ENCODE results near the gene PXMP2. TPM values are rescaled to one million over a fixed set of nuclear protein-coding genes. Genes with fewer than 3 reads are reported as not detected.
"Not testable (repeated sequence)": the region's sequence is repeated elsewhere in the genome, so short reads cannot be mapped to it uniquely, and the experiment has no call there.

The PXMP2 gene
- total RNA-seq, 3 donors from 2014 or later = 5.9 to 11.5 (median 7.0) TPM

DNA sequence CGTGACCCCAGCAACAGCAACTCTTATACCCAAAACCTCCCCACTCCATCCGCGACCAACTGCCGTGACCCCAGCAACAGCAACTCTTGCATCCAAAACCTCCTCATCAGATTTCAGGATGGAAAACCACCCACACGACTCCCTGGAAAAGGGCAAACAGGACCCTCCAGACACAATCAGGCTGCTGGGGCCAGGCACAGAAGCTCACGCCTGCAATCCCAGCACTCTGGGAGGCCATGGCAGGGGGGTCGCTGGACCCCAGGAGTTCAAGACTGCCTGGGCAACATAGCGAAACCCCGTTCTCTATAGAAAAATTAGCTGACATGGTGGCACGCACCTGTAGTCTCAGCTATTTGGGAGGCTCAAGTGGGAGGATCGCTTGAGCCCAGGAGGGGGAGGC lies 43.0 kb downstream of the PXMP2 start:
- Mint-ChIP-seq H3K27me3 (ENCODE audit: low read depth) (no peaks in the 10 kb centered on the region), H3K9me3 (no peaks in the 10 kb centered on the region), H3K4me3 (no peak overlapping the region), H3K4me1 (ENCODE audit: low read depth) (peaks cover 4% of the 10 kb centered on the region), H3K36me3 (ENCODE audit: insufficient read depth) (peaks cover 69% of the 10 kb centered on the region)
- DNase-seq (no peak), ATAC-seq (no peak)

DNA sequence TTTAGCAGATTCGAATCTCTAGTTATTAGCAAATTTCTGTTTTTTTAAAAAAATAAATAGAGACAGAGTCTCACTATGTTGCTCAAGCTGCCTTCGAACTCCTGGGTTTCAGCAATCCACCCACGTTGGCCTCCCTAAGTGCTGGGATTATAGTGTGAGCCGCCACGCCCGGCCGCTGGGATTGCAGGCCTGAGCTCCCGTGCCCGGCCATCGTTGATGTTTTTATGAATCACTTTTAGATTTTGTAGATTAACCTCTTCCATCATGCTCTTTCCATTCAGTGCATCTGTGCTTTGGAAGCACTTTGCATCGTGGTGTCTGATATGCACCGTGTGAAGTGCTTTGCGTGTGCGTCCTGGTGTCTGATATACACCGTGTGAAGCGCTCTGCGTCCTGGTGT lies 44.2 kb downstream of the PXMP2 start:
- Mint-ChIP-seq H3K4me1 (ENCODE audit: low read depth) (peaks cover 4% of the 10 kb centered on the region), H3K4me3 (no peak overlapping the region), H3K27me3 (ENCODE audit: low read depth) (no peaks in the 10 kb centered on the region), H3K36me3 (ENCODE audit: insufficient read depth) (peaks cover 65% of the 10 kb centered on the region), H3K9me3 (no peaks in the 10 kb centered on the region)
- ATAC-seq = no peak
- DNase-seq = no peak

DNA sequence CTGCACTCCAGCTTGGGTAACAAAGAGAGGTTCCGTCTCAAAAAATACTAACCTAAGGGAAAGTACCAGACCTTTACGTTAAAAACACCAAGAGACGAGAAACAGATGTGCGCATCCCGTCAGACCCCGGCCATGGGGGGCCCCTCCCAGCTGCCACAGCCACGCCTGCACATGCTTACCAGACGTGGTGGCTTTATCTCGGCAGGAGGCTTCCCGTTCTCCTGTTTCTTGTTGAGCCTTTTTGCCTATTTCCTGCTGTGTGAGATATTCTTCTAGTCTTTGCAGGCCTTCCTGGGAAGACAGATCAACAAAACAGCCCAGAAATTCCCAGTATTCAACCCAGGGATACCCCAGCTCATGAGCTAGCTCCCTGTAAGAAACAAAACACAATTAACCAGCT lies 46.8 kb downstream of the PXMP2 start:
- Mint-ChIP-seq H3K4me1 (ENCODE audit: low read depth) (peaks cover 2% of the 10 kb centered on the region), H3K36me3 (ENCODE audit: insufficient read depth) (peaks cover 60% of the 10 kb centered on the region), H3K27me3 (ENCODE audit: low read depth) (no peaks in the 10 kb centered on the region), H3K9me3 (no peaks in the 10 kb centered on the region), H3K4me3 (no peak overlapping the region)
- no peak for DNase-seq
- ATAC-seq = no peak

DNA sequence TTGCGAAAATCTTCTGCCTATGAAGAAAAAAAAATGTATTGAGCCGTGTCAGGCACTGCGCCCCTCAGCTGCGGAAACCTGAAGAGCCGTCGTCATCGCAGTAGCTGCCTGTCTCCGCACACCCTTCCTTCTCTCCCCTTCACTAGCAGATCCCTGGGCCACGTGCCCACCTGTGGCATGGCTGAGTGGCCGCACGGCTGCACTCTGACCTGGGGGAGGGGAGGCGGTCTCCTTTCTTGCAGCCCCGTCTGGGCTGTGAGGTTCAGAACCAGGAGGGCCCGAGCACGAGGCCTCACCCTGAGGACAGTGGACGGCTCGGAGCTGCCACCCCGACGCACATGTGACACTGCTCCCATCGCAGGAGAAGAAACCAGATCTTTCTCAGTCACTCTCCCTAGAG lies 48.1 kb downstream of the PXMP2 start:
- peaks cover 59% of the 10 kb centered on the region for H3K36me3 Mint-ChIP-seq (ENCODE audit: insufficient read depth)
- H3K4me3 Mint-ChIP-seq = no peak overlapping the region
- H3K9me3 Mint-ChIP-seq = no peaks in the 10 kb centered on the region
- no peak for ATAC-seq
- no peak for DNase-seq
- H3K27me3 Mint-ChIP-seq (ENCODE audit: low read depth) = no peaks in the 10 kb centered on the region
- H3K4me1 Mint-ChIP-seq (ENCODE audit: low read depth) = no peaks in the 10 kb centered on the region

DNA sequence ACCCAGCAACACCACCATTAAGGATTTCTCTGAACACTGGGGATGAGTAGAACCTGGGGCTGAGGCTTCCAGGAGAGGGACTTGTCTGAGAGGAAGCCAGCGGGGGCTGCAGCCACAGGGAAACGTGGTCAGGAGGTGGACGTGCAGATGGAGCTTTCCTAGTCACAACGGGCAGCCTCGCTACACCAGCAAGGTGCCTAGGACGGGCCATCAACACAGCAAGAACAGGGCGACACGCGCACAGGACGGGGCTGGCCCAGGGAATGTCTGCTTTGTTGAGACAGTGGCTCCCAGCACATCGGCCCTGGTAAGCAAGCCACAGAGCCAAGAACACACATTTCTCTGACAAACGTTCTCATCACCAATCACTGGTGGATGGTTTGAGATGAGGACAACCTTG lies 49.0 kb downstream of the PXMP2 start:
- ATAC-seq (no peak), DNase-seq (no peak)
- H3K36me3 Mint-ChIP-seq (ENCODE audit: insufficient read depth) = peaks cover 55% of the 10 kb centered on the region
- no peak overlapping the region for H3K4me3 Mint-ChIP-seq
- no peaks in the 10 kb centered on the region for H3K27me3 Mint-ChIP-seq (ENCODE audit: low read depth)
- no peaks in the 10 kb centered on the region for H3K9me3 Mint-ChIP-seq
- H3K4me1 Mint-ChIP-seq (ENCODE audit: low read depth) = no peaks in the 10 kb centered on the region

DNA sequence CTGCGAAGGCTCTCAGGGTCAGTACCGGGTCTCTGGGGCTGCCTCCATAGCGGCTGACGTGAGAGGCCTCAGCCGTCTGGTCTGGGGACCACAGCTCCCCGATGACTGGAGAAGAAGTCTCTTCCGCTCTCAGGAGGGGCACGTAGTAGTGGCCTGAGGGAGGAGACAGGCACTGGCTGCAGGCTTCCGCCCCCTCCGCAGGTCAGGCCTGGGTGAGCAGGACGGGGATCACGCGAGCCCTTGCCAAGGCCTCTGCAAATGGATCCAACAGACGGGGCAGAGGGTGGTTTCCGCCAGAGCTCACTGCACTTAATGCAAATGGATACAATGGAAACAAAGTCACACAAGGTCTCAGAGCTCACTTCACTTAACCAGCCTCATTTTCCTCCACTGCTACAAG lies 49.5 kb downstream of the PXMP2 start:
- Mint-ChIP-seq H3K27me3 (ENCODE audit: low read depth) (no peaks in the 10 kb centered on the region), H3K4me3 (no peak overlapping the region), H3K4me1 (ENCODE audit: low read depth) (peaks cover 2% of the 10 kb centered on the region), H3K9me3 (no peaks in the 10 kb centered on the region), H3K36me3 (ENCODE audit: insufficient read depth) (peaks cover 56% of the 10 kb centered on the region)
- ATAC-seq (no peak), DNase-seq (no peak)

DNA sequence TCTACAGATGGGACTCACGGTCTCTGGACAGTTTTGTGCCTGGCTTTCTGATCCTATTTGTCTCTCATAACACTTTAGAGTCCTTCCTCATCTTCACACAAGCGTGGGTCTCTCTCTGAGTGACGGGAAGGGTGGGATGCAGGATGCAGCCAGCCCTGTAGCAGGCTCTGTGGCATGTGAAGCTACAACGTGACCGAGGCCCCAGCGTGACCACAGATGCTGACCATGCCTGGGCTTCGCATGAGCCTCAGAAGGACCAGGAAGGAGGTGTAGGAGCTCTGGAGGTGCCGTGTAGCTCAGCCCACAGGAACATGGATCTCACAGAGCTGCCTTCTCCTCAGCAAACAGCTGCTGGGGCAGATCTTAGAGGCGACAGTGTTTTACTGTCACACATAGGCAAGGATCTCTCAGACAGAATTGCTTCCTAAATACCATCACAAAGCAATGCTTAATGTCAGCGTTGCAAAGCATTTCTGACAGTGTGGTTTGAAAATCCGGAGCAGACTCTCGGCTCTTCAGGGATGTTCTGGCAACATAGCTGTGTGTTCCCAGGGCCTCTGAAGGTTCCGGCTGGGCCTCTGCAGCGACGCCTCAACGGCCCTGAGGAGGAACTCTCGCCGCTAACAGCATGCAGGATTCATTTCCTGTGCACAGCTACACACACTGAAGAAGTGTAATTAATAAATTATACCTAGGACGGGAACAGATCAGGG lies 52.4 kb downstream of the PXMP2 start:
- H3K9me3 Mint-ChIP-seq = no peaks in the 10 kb centered on the region
- no peak for ATAC-seq
- peaks cover 58% of the 10 kb centered on the region for H3K36me3 Mint-ChIP-seq (ENCODE audit: insufficient read depth)
- no peak overlapping the region for H3K4me3 Mint-ChIP-seq
- no peaks in the 10 kb centered on the region for H3K27me3 Mint-ChIP-seq (ENCODE audit: low read depth)
- no peak for DNase-seq
- peaks cover 7% of the 10 kb centered on the region for H3K4me1 Mint-ChIP-seq (ENCODE audit: low read depth)

DNA sequence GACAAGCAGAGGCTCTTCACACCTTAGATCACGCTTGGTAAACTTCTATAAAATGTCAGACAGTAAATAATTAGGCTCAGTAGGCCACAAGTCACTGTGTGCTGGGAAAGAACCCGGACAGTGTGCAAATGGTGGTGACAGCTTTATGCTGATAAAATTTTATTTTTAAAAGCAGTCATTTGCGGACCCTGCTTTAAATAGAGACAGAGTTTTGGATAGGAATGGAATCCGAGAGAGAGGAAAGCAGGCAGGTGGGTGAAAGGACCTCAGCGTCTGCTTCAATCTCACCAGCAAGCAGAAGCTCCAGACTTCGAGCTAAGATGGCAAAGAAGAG lies 52.9 kb downstream of the PXMP2 start:
- H3K4me1 Mint-ChIP-seq (ENCODE audit: low read depth) = peaks cover 7% of the 10 kb centered on the region
- no peak overlapping the region for H3K4me3 Mint-ChIP-seq
- ATAC-seq = no peak
- peaks cover 61% of the 10 kb centered on the region for H3K36me3 Mint-ChIP-seq (ENCODE audit: insufficient read depth)
- no peaks in the 10 kb centered on the region for H3K9me3 Mint-ChIP-seq
- DNase-seq = no peak
- no peaks in the 10 kb centered on the region for H3K27me3 Mint-ChIP-seq (ENCODE audit: low read depth)

DNA sequence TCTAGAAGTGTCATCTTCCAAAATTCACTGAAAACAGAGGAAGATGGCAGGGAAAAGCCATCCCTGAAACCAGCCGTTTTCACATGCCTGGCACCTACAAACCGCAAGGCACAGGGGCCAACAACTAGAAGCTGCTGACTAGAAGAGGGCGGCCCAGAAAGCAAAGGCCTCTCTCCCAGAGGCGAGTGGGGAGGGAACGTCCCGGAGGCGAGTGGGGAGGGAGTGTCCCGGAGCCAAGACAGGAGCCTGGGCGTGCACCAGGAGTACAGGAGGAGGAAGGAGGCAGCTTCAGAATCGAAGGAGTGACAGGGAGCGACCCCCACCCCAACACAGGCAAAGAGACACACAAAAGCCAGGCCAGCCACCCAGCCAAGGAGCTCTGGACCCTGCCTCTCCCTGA lies 53.3 kb downstream of the PXMP2 start:
- Mint-ChIP-seq H3K36me3 (ENCODE audit: insufficient read depth) (peaks cover 61% of the 10 kb centered on the region), H3K4me1 (ENCODE audit: low read depth) (peaks cover 7% of the 10 kb centered on the region), H3K9me3 (no peaks in the 10 kb centered on the region), H3K4me3 (no peak overlapping the region), H3K27me3 (ENCODE audit: low read depth) (no peaks in the 10 kb centered on the region)
- ATAC-seq = no peak
- no peak for DNase-seq

DNA sequence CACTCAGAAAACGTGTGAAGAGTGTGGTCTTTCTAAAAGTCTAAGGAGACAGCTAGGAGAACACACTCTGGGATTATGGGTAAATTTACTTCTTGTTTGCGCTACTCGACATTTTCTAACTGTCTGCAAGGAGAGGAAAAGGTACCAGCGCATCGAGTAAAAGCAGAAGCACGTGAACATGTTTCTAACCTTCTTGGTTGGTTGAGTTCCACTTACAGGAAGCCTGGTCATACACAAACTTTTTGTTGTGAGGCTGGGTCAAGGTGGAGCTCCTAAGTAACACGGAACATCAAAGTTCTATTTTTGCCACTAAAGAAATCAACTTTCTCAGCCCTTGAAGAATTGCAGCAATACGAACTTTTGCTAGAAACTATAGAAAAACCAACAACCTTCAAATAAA lies 54.2 kb downstream of the PXMP2 start:
- Mint-ChIP-seq H3K4me1 (ENCODE audit: low read depth) (peaks cover 7% of the 10 kb centered on the region), H3K36me3 (ENCODE audit: insufficient read depth) (peaks cover 64% of the 10 kb centered on the region), H3K27me3 (ENCODE audit: low read depth) (no peaks in the 10 kb centered on the region), H3K4me3 (no peak overlapping the region), H3K9me3 (no peaks in the 10 kb centered on the region)
- DNase-seq (no peak), ATAC-seq (no peak)

DNA sequence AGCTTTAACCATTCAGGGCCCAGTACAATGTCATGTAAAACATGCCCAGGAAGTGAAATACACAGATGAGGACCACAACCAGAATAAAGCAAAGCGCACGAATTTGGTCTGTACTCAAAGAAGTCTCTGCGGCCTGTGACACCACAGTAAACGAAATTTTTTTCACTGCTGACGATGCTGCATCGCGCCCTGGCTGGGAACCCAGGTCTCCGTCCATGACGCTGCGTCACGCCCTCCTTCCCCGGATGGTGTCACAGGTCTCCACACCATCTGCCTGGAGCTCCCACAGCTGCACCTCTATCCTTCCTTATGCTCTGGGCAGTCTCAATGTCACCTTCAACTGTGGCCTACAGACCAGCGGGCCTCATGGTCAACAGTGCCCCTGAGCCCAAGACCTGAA lies 56.4 kb downstream of the PXMP2 start:
- no peak for DNase-seq
- Mint-ChIP-seq H3K4me3 (no peak overlapping the region), H3K9me3 (no peaks in the 10 kb centered on the region), H3K27me3 (ENCODE audit: low read depth) (no peaks in the 10 kb centered on the region), H3K4me1 (ENCODE audit: low read depth) (peaks cover 7% of the 10 kb centered on the region), H3K36me3 (ENCODE audit: insufficient read depth) (peaks cover 69% of the 10 kb centered on the region)
- no peak for ATAC-seq

DNA sequence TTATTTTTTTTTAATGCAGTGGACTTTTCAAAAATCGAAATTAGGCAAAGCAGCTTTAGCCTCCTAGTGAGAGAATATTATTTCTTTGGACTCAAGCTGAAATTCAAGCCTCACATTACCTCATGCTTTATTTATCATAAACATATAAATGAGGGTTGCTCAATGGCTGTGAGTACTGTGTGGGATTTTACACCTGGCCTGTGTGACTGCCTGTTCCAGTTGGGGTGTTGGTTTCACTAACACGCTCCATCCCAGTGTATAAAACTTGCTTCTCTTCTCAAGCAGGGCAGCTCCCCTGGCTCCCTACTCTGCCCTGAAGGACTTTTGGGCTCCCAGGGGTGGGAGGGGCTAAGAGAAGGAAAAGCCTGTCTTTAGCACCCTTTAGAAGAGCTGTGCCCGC lies 59.2 kb downstream of the PXMP2 start:
- H3K4me3 Mint-ChIP-seq = no peak overlapping the region
- H3K27me3 Mint-ChIP-seq (ENCODE audit: low read depth) = no peaks in the 10 kb centered on the region
- H3K9me3 Mint-ChIP-seq = no peaks in the 10 kb centered on the region
- peaks cover 58% of the 10 kb centered on the region for H3K36me3 Mint-ChIP-seq (ENCODE audit: insufficient read depth)
- no peak for DNase-seq
- peaks cover 7% of the 10 kb centered on the region for H3K4me1 Mint-ChIP-seq (ENCODE audit: low read depth)
- no peak for ATAC-seq

DNA sequence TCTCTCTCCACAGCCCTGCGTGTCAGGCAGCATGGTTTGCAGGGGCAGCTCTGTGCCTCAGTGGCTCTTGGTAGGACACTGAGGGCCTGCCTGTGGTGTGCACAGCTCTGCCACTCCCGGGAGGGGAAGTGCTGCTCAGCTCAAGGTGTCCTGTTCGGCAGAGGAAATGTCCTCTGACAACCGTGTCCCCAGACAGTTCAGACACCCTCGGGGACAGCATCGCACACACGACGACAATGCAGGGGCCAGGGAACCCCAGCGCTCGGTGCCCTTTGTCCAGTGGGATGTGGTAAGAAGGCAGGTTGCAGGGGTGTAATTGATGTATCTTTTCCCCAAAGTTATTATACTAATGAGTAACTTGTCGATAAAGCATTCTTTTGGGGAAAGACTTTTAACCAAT lies 60.0 kb downstream of the PXMP2 start:
- Mint-ChIP-seq H3K9me3 (no peaks in the 10 kb centered on the region), H3K36me3 (ENCODE audit: insufficient read depth) (peaks cover 50% of the 10 kb centered on the region)
- ATAC-seq = no peak

DNA sequence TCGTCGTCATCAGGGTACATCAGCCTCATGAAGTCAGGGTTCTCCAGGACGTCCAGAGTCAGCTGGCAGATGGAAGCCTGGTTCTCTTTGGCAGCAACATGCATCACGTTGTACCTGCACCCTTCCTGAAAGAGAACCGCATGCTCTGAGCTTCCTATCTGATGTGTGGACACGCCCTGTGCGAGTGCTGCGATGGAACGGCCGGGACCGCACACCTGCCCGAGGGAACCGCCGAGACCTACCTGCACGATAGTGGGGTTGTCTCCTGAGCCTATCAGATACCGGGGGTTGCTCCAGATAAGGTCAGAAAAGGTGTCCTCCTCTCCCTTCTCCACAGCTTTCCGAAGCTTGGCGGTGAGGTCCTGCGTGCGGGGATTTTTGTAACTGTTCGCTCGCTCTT lies 60.5 kb downstream of the PXMP2 start:
- no peaks in the 10 kb centered on the region for H3K4me1 Mint-ChIP-seq (ENCODE audit: low read depth)
- no peaks in the 10 kb centered on the region for H3K27me3 Mint-ChIP-seq (ENCODE audit: low read depth)
- no peaks in the 10 kb centered on the region for H3K9me3 Mint-ChIP-seq
- H3K36me3 Mint-ChIP-seq (ENCODE audit: insufficient read depth) = peaks cover 45% of the 10 kb centered on the region
- DNase-seq = no peak
- H3K4me3 Mint-ChIP-seq = no peak overlapping the region
- ATAC-seq = no peak

More for the DNA sequence above, 60.0 kb downstream of the PXMP2 start:
- no peak for DNase-seq
- Mint-ChIP-seq H3K27me3 (ENCODE audit: low read depth) (no peaks in the 10 kb centered on the region), H3K4me3 (no peak overlapping the region), H3K4me1 (ENCODE audit: low read depth) (peaks cover 5% of the 10 kb centered on the region)

DNA sequence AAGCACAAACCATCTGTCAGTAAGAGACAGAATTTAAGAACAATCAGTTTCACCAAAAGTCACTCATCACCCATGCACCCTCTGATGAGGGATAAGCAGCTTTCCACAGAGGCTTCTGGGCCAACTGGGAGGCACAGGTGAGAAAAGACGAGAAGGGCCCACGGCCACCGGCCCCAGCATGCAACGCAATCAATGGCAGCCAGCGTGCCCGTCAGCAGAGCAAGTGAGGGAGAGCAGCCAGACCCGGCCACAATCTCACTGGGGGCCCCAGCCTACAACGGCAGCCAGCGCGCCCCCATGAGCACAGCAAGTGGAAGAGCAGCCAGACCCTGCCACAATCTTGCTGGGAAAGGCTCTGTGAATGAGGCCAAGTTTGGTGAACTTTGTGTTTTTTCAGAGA lies 60.9 kb downstream of the PXMP2 start:
- H3K36me3 Mint-ChIP-seq (ENCODE audit: insufficient read depth) = peaks cover 44% of the 10 kb centered on the region
- no peaks in the 10 kb centered on the region for H3K4me1 Mint-ChIP-seq (ENCODE audit: low read depth)
- DNase-seq = no peak
- no peak overlapping the region for H3K4me3 Mint-ChIP-seq
- no peak for ATAC-seq
- no peaks in the 10 kb centered on the region for H3K9me3 Mint-ChIP-seq
- H3K27me3 Mint-ChIP-seq (ENCODE audit: low read depth) = no peaks in the 10 kb centered on the region

DNA sequence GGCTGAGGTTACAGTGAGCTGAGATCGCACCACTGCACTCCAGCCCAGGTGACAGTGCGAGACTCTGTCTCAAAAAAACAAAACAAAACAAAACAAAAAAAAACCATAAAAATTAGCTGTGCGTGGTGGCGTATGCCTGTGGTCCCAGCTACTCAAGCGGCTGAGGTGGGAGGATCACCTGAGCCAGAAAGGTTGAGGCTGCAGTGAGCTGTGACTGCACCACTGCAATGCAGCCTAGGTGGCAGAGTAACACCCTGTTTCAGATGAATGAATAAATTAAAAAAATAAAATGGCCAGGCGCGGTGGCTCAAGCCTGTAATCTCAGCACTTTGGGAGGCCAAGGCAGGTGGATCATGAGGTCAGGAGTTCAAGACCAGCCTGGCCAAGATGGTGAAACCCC lies 66.3 kb downstream of the PXMP2 start:
- H3K9me3 Mint-ChIP-seq; H3K4me3 Mint-ChIP-seq; H3K4me1 Mint-ChIP-seq (ENCODE audit: low read depth); H3K27me3 Mint-ChIP-seq (ENCODE audit: low read depth); ATAC-seq; DNase-seq: not testable (repeated sequence)
- H3K36me3 Mint-ChIP-seq (ENCODE audit: insufficient read depth) = peaks cover 19% of the 10 kb centered on the region

Data from activated T-cell treated with anti-CD3 and anti-CD28 coated beads, Interleukin-2, amount 50 U/mL, for 4 hours (primary cell).